ENCODE results near the gene MYO5B. TPM values are rescaled to one million over a fixed set of nuclear protein-coding genes. Genes with fewer than 3 reads are reported as not detected.

The MYO5B gene
- total RNA-seq, 4 donors from 2014 or later, result 2.0 to 13.9 (median 5.3) TPM

DNA sequence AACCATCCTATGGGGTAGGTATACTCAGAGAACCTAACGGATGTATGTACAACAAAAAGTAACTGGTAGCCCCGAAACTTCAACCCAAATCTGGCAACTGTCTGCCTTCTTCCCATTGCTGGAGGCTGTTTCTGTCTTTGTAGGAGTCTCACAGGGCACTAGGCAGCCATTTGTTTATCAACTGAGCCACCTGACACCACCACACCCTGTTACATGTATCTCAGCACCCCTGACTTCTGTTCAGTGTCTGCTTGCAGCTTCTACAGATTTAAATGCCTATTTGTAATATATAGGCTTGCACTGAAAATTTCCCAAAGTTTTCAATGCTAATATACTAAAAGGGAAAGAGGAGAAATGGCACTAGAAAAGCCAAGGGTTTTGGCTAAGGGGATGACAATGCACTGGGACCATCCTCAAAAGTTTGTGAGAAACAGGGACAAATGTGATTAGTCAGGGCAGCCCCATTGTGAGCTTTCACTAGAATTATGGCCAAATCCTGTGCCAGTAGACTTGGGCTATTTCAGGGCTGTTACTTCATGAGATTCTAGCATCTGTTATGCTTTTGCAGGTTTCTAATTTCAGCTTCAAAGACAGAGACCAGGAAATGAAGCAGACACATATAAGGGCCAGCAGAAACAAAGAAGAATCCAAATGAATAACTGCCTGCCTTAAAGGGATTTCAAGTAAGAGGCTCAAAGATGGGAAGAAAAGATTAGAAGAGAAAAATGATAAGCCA, 103.3 kb downstream of the MYO5B start:
- whole genome bisulfite sequencing, result 84% methylated on average over 2 of the region's 2 CpGs
- H3K27ac ChIP-seq (replicated peaks in 1 of 4), result no peak overlapping the region
- no peaks in the 10 kb centered on the region for H3K9me3 ChIP-seq
- no peaks in the 10 kb centered on the region for H3K4me1 ChIP-seq
- no peak overlapping the region for H3K4me3 ChIP-seq
- TF ChIP-seq EP300 (IDR thresholded peaks at IDR 0.05) (no peak), CTCF (IDR thresholded peaks at IDR 0.05) (no peak), POLR2AphosphoS5 (IDR thresholded peaks at IDR 0.05) (no peak), POLR2A (IDR thresholded peaks at IDR 0.05; ENCODE audit: low read depth) (no peak)
- DNase-seq (ENCODE audit: extremely low spot score), result no peak
- intact Hi-C loops (cut with DNase I), result no loop called here
- H3K36me3 ChIP-seq, result no peaks in the 10 kb centered on the region
- H3K27me3 ChIP-seq, result no peaks in the 10 kb centered on the region

- no peaks in the 10 kb centered on the region for H3K4me1 ChIP-seq
- no peaks in the 10 kb centered on the region for H3K9me3 ChIP-seq
- intact Hi-C loops (cut with DNase I), result no loop called here
- no peaks in the 10 kb centered on the region for H3K36me3 ChIP-seq
- DNase-seq (ENCODE audit: extremely low spot score), result no peak
- WGBS, result 85% methylated on average over 6 of the region's 6 CpGs
- no peak overlapping the region for H3K27ac ChIP-seq (replicated peaks in 1 of 4)
- TF ChIP-seq POLR2AphosphoS5 (IDR thresholded peaks at IDR 0.05), result no peak
- TF ChIP-seq EP300 (IDR thresholded peaks at IDR 0.05), result no peak
- no peak for TF ChIP-seq CTCF (IDR thresholded peaks at IDR 0.05)
- TF ChIP-seq POLR2A (IDR thresholded peaks at IDR 0.05; ENCODE audit: low read depth), result no peak
- H3K27me3 ChIP-seq, result no peaks in the 10 kb centered on the region
- no peak overlapping the region for H3K4me3 ChIP-seq
Measured at GRCh38 chr18:50090370-50091312, 104.3 kb downstream of the MYO5B start.

DNA sequence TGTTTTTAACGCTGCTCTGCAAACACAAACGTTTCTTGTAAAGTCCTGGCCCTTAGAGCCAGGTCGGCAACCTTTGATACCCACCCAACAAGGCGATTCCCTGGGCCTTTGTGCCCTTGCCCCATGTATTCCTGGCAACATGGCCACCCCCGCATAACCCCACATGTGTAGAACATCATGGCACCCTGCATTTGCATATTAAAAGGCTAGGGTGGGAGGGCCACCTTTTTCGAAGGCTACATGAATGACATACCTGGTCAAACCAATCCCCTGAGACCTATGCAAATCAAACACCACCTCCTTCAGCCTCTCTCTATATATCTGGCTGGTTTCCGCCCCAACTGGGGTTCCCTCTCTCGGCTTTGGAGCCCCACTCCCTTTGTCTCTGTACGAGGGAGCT, 105.2 kb downstream of the MYO5B start:
- Histone ChIP-seq H3K4me1 (no peaks in the 10 kb centered on the region), H3K4me3 (no peak overlapping the region), H3K36me3 (no peaks in the 10 kb centered on the region), H3K9me3 (no peaks in the 10 kb centered on the region), H3K27ac (replicated peaks in 1 of 4) (no peak overlapping the region), H3K27me3 (no peaks in the 10 kb centered on the region)
- 92% methylated on average over 9 of the region's 9 CpGs for WGBS
- no peak for DNase-seq (ENCODE audit: extremely low spot score)
- TF ChIP-seq CTCF (IDR thresholded peaks at IDR 0.05) (no peak), POLR2AphosphoS5 (IDR thresholded peaks at IDR 0.05) (no peak), EP300 (IDR thresholded peaks at IDR 0.05) (no peak), POLR2A (IDR thresholded peaks at IDR 0.05; ENCODE audit: low read depth) (no peak)
- intact Hi-C loops (cut with DNase I), result no loop called here

GRCh38 chr18:50083708-50084107, 111.2 kb downstream of the MYO5B start:
- 59% methylated on average over 3 of the region's 3 CpGs for WGBS

More at GRCh38 chr18:50083708-50084107, 111.2 kb downstream of the MYO5B start:
- Histone ChIP-seq H3K4me3 (no peak overlapping the region), H3K4me1 (peaks cover 0 to 12% (median 8%) of the 10 kb centered on the region in 4 donors), H3K9me3 (no peaks in the 10 kb centered on the region), H3K27me3 (no peaks in the 10 kb centered on the region), H3K27ac (replicated peaks in 1 of 4) (no peak overlapping the region), H3K36me3 (no peaks in the 10 kb centered on the region)
- DNase-seq (ENCODE audit: extremely low spot score), result no peak
- intact Hi-C loops (cut with DNase I), result no loop called here
- TF ChIP-seq CTCF (IDR thresholded peaks at IDR 0.05) (no peak), EP300 (IDR thresholded peaks at IDR 0.05) (no peak), POLR2A (IDR thresholded peaks at IDR 0.05; ENCODE audit: low read depth) (no peak), POLR2AphosphoS5 (IDR thresholded peaks at IDR 0.05) (no peak)

Data from esophagus muscularis mucosa (tissue), 4 donors.